GM04504 (cell line): ENCODE results near the gene PDZD7.
A peak's percentile ranks its signal among the peaks of the same experiment; 100 is the strongest.

ENCODE experiments used
- DNase-seq: peaks from one replicate; pipeline ENCODE4 v3.0.0-alpha.2; 2012; ENCODE audit warnings: low read depth

PDZD7 gene

GRCh38 chr10:101031128-101031795 lies at the start of gene PDZD7, which contains the start of gene SFXN3:
Gene PDZD7, minus strand, starts transcription at chr10:101031129. Its CDS starts 910 bp downstream, at chr10:101030219.
Gene SFXN3, plus strand, starts transcription at chr10:101031234. Its CDS starts 3,461 bp downstream, at chr10:101034695.
- peak; percentile 77 for DNase-seq

- DNase-seq, result no peak
These were observed 48.9 kb upstream of the PDZD7 start for GRCh38 chr10:101079874-101080273.

- no peak for DNase-seq
These were observed 45.7 kb upstream of the PDZD7 start for GRCh38 chr10:101076630-101077029.

- no peak for DNase-seq
These were observed 44.8 kb upstream of the PDZD7 start for GRCh38 chr10:101075775-101076174.

- DNase-seq, result no peak
These were observed 42.7 kb upstream of the PDZD7 start for GRCh38 chr10:101073631-101074030.

- DNase-seq, result no peak
These were observed 42.0 kb upstream of the PDZD7 start for GRCh38 chr10:101072923-101073322.

GRCh38 chr10:101071885-101072433 lies 41.0 kb upstream of the PDZD7 start:
- no peak for DNase-seq

GRCh38 chr10:101071267-101071884 lies 40.4 kb upstream of the PDZD7 start:
- no peak for DNase-seq

- DNase-seq, result no peak
These were observed 39.2 kb upstream of the PDZD7 start for GRCh38 chr10:101070098-101070497.

- DNase-seq, result no peak
These were observed 38.5 kb upstream of the PDZD7 start for GRCh38 chr10:101069441-101069840.

- DNase-seq, result no peak
These were observed 36.6 kb upstream of the PDZD7 start for GRCh38 chr10:101067356-101068083.

- no peak for DNase-seq
These were observed 36.0 kb upstream of the PDZD7 start for GRCh38 chr10:101066896-101067355.

GRCh38 chr10:101066146-101066895 lies 35.4 kb upstream of the PDZD7 start:
- DNase-seq, result no peak

- no peak for DNase-seq
These were observed 34.7 kb upstream of the PDZD7 start for GRCh38 chr10:101065481-101066145.

GRCh38 chr10:101064415-101065030 lies 33.6 kb upstream of the PDZD7 start:
- DNase-seq, result no peak

- DNase-seq, result no peak
These were observed 32.9 kb upstream of the PDZD7 start for GRCh38 chr10:101063548-101064414.

- no peak for DNase-seq
These were observed 32.2 kb upstream of the PDZD7 start for GRCh38 chr10:101063050-101063525.

GRCh38 chr10:101062232-101063049 lies 31.5 kb upstream of the PDZD7 start:
- DNase-seq, result no peak
